ENCODE measurements around the gene YTHDC2. TPM values are rescaled to one million over a fixed set of nuclear protein-coding genes. Genes with fewer than 3 reads are reported as not detected.

The YTHDC2 gene
- 17.5 TPM for total RNA-seq

- peak; percentile 97 for ATAC-seq
Measured at GRCh38 chr5:113513384-113514288, at the start of gene YTHDC2. TSS of gene YTHDC2 (plus strand) at chr5:113513694. CDS start at chr5:113513896, 202 bp downstream.

GRCh38 chr5:113474100-113474728 is 39.3 kb upstream of the YTHDC2 start:
- no peak for ATAC-seq

- no peak for ATAC-seq
Measured at GRCh38 chr5:113478691-113479090, 34.8 kb upstream of the YTHDC2 start.

- ATAC-seq = no peak
Measured at GRCh38 chr5:113480243-113480642, 33.3 kb upstream of the YTHDC2 start.

DNA sequence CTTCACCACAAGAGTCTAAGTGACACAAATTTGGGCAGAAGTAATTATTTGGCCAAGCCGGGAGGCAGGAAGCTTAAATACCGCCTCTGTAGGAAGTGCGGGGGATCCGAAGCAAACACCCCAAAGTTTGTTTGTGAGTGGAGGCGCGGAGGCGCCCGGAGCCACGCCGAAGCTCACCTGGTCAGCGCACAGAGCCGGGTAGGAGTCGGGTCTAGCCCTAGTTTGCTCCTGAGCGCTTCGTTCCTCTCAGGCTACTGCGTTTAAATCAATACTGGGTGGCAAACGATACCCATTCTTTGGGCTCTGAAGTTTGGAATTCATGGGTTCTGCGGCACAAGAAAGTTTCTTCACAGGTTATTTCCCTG is 26.1 kb upstream of the YTHDC2 start:
- ATAC-seq = no peak

DNA sequence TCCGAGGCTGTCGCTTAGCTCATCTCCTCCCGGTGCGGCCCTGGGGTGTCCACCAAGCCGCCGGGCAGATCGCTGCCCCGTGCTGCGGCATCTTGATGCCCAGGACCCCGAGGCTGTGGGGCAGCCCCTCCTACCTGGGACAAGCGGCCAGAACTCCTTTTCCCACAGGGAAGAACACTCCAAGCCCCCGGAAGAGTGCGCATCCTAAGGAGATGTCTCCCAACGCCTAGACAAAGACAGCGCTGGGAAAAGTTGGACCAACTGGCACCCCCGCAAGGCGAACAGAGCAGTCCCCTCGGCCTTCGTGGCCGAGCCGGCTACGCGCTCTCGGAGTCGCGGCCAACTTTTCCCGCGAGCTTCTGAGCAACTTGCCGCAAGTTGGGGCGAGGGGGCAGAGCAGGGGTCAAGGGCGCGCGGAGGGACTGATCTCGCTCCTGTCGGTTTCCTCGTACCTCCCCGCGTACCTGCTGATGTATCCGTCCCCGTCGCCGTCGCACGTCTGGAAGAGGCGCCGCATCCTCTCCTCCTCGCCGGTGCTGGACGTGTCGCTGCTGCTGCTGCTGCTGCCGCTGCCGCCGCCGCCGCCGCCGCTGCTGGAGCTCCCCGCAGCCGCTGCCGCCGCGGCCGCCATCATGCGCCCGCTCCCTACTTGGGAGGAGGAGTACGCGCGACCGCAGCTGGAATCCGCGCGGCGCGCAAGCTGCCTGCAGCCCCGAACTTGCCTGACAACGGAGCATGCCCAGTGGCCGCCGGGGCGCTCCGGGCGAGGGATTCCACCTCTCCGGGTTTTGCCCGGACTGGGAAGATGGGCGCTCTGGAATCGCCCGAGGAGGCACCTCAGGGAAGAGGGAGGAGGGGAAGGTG is 25.5 kb upstream of the YTHDC2 start, which contains the start of gene MCC:
TSS of gene MCC (minus strand) at position 673 of the 864 bp plus-strand sequence.
- ATAC-seq = peak; percentile 83

DNA sequence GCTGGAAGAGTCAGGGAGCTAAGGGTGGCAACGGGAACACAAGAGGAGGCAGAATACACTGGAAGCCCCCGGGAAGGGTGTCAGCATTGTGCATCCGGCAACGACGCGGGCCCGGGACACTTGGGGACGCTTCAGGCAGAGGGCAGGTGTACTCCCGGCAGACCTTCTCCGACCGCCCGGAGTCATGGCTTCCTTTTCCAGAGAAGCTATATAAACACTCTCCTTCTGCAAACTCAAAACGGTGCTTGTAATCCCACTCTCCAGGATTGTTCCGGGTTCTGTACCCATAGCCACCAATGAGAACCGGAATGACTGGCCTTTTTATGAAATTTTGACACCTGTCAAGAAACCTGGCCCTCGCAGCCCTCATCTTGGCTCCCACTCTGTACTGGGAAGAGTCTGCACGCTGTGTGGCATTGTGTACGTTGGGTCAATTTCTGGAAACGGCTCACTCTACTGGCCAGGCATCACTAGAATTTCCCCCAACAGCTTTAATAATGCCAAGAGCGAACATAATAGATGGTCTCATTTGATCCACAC is 24.8 kb upstream of the YTHDC2 start:
- ATAC-seq = peak; percentile 30

- peak; percentile 95 for ATAC-seq
Measured at GRCh38 chr5:113489299-113489698, 24.2 kb upstream of the YTHDC2 start.

DNA sequence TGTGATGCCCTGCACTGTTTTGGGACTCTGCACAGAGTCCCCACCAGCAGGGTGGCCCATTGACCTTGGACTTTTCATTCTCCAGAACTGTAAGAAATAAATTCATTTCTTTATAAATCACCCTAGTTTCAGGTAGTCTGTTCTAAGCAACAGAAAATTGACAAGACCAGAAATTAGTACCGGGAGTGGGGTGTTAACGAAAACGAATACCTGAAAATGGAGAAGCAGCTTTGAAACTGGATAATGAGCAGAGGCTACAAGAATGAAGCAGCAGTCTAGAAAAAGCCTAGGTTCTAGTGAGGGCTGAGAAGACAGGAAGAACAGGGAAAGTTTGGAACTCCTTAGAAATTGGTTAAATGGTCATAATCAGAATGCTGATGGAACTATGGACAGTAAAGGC is 23.2 kb upstream of the YTHDC2 start:
- no peak for ATAC-seq

- no peak for ATAC-seq
Measured at GRCh38 chr5:113491022-113491421, 22.5 kb upstream of the YTHDC2 start.

- no peak for ATAC-seq
Measured at GRCh38 chr5:113493446-113493845, 20.0 kb upstream of the YTHDC2 start.

DNA sequence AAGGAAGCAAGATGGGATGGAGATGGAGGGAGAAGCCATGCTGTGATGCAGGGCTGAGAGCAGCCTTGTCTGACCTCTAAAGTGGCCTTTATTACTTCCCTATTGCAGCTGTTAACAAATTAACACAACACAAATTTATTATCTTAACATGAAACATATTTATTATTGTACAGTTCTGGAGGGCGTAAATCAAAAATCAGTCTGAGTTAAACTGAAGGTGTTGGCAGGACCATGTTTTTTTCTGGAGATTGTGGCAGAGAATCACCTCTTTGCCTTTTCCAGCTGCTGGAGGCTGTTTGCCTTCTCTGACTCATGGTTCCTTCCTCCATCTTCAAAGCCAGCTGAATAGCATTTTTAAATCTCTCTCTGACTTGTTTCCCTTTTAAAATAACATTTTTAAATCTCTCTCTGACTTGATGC is 18.1 kb upstream of the YTHDC2 start:
- peak; percentile 64 for ATAC-seq

- no peak for ATAC-seq
Measured at GRCh38 chr5:113502073-113502472, 11.4 kb upstream of the YTHDC2 start.

DNA sequence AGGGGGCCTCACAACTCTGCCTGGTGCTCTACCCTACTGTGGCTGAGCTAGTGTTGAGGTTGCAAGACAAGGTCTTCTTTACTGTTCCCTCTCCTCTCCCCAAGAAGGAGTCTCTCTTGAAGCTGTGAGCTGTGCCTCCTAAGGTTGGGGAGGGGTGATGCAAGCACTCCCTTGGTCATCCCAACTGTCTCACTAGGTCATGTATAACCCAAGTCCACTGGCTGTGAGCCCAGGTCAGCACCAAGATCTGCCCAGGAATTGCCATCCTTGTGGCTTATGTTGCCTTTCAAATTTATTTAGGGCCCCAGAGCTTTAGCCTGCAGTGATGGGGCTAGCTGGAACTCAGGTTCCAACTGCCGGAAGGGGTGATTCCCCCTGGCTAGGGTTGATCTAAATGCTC is 10.3 kb upstream of the YTHDC2 start:
- ATAC-seq = no peak

- ATAC-seq = no peak
Measured at GRCh38 chr5:113505181-113505580, 8.3 kb upstream of the YTHDC2 start.

DNA sequence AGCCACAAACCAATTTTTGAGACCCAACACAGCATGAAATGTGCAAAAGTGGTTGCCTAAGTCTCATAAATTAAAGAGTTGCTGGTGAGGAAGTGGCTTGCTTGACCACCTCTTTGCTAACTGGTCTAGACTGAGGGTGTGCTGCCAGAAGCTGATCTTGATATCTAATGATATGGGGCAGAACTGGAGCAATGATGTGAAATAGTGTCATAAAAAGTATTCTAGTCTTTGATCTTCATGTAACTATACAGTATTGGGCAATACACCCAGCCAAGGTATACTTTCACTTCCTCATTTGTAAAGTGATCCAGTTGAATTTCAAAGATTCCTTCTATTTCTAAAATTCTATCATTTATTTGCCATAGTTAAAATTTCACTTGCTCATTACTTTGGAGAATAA is 5.9 kb upstream of the YTHDC2 start:
- ATAC-seq = no peak

DNA sequence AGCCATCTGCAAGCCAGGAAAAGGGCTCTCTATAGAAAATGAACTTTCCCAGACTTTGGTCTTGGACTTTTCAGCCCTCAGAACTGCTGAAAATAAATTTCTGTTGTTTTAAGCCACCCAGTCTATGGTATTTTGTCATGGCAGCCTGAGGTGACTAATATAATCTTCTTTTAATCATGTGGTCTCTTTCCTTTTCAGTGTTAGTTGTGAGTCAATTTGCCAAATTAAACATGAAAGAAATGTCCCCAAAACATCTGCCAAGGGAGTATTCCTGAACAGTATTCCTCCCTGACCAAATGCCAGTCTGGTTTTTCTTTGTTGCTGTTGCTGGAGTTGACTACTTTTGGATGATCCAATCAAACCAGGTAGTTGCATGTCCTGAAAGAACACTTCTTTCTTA is 4.7 kb upstream of the YTHDC2 start:
- ATAC-seq = no peak

DNA sequence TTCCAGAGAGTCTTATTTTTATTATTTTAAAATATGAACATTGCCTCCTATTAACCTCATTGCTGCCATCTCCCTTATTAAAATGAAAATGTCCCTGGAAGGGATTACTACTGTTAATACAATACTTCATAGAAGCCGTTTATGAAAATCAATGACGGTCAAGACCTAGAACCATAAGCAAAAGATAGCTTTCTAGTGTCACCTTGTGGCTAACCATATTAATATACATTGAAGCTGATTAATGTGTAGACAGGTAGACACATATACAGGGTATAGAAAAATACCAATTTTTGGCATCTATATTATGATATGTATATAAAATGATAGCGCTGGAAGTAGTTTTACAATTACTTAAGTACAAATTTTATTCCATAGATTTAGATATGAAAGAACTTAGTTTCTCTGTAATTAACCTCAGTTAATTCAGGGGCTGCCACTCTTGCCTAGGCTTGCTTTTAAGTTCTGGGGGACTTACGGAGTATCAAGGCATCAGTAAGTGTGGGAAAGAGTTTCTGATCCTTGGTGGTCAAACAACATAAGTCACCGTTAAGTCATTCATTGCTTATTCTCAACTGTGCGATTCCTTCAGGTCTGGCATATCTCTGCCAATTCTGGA is 2.5 kb upstream of the YTHDC2 start:
- ATAC-seq = peak; percentile 36

DNA sequence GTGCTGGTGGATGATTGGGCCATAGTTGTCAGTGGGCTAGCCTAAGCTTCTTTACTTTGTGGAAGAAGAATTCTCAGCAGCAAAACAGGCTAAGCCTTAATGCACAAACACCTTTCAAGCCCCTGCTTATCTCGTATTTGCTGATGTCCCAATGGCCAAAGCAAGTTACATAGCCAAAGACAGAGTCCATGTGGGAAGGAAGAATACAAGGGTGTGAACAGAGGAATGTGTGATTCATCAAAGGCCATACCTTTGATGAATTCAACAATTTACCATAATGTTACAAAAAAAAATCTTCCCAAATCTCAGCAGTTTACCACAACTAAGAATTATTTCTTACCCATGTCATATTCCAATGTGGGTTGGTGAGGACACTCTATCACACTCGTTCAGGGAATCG is 1.2 kb upstream of the YTHDC2 start:
- no peak for ATAC-seq

DNA sequence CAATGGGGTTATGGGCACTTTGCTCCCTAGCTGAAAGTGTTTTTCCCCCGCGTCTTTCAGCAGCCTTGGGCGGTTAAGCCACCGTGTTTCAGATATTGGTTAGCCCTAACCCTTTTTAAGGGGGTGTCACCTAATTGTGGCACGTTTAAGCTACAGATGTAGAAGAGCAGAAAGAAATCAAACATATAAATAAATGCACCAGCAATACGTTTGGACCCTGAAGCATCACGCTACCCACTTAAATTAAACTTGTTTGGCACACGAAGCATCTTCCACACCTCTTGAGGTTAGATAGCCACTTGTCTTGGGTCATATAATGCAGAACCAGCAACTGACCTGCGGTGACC is 768 bp downstream of the YTHDC2 start:
- no peak for ATAC-seq

DNA sequence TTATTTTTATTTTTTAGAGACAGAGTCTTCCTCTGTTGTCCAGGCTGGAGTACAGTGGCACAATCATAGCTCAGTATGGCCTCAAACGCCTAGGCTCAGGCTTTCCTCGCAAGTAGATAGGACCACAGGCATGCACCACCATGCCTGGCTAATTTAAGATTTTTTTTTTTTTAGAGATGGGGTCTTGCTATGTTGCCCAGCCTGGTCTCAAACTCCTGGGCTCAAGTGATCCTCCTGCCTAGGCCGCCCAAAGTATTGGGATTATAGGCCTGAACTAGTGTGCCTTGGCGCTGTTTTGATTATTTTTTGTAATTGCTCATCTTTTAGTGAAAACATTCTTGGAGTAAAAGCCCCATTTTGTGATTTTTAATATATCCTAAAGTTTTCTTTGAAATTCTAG is 5.4 kb downstream of the YTHDC2 start:
- no peak for ATAC-seq

GRCh38 chr5:113519412-113519811 is 5.9 kb downstream of the YTHDC2 start:
- ATAC-seq = no peak

All from esophagus mucosa (tissue), 1 donor.